ENCODE results near the gene UBD. TPM values are rescaled to one million over a fixed set of nuclear protein-coding genes. Genes with fewer than 3 reads are reported as not detected.

Gene UBD
- polyA plus RNA-seq, 2 of the 4 experiments (the other 2 are of a cell fraction), result 0.19 to 0.41 TPM

- FAIRE-seq (no peak), ATAC-seq (no peak), DNase-seq (ENCODE audit: low read depth in 1 of 2, low spot score in 1 of 2) (no peak)
- no peak overlapping the region for H3K4me2 ChIP-seq
- H3K9me3 ChIP-seq, result no peaks in the 10 kb centered on the region
- H3K4me1 ChIP-seq, result no peaks in the 10 kb centered on the region
- TF ChIP-seq HDAC2 (IDR thresholded peaks at IDR 0.05) (no peak), MYC (IDR thresholded peaks at IDR 0.05; ENCODE audit: borderline replicate concordance, low read length) (no peak), JUN (IDR thresholded peaks at IDR 0.05) (no peak), CEBPB (IDR thresholded peaks at IDR 0.05) (no peak), NR3C1 (IDR thresholded peaks at IDR 0.05) (no peak), TP53 (CRISPR knock-in tag; IDR thresholded peaks at IDR 0.05) (no peak), CHD4 (IDR thresholded peaks at IDR 0.05; ENCODE audit: borderline replicate concordance) (no peak), CHD2 (IDR thresholded peaks at IDR 0.05; ENCODE audit: low read length, partially characterized antibody) (no peak), MAZ (IDR thresholded peaks at IDR 0.05; ENCODE audit: borderline replicate concordance, low read depth, low read length) (no peak), PHF8 (IDR thresholded peaks at IDR 0.05; ENCODE audit: borderline replicate concordance, low read depth) (no peak), EHF (CRISPR knock-in tag; IDR thresholded peaks at IDR 0.05) (no peak), CBX8 (IDR thresholded peaks at IDR 0.05) (no peak), FOXS1 (CRISPR knock-in tag; IDR thresholded peaks at IDR 0.05) (no peak), RAD21 (conservative IDR thresholded peaks at IDR 0.05 in 1 of 2, IDR thresholded peaks at IDR 0.05 in 1 of 2) (no peak), NFE2L2 (conservative IDR thresholded peaks at IDR 0.05; ENCODE audit: low read length) (no peak), CBX2 (IDR thresholded peaks at IDR 0.05; ENCODE audit: borderline replicate concordance, low read depth) (no peak), SMC3 (IDR thresholded peaks at IDR 0.05) (no peak)
- TF ChIP-seq, protein P1, sequence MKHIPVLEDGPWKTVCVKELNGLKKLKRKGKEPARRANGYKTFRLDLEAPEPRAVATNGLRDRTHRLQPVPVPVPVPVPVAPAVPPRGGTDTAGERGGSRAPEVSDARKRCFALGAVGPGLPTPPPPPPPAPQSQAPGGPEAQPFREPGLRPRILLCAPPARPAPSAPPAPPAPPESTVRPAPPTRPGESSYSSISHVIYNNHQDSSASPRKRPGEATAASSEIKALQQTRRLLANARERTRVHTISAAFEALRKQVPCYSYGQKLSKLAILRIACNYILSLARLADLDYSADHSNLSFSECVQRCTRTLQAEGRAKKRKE (CRISPR knock-in tag; IDR thresholded peaks at IDR 0.05; ENCODE audit: low read depth), result no peak
- ChIA-PET CTCF (interaction anchor here (1.4 kb wide), 1 partner anchor 61 kb away, joined by 4 read pairs; no protein-coding TSS in a partner anchor), POLR2A (no interaction called here)
- no peak overlapping the region for H3K27ac ChIP-seq
- H3K4me3 ChIP-seq, result no peak overlapping the region
- 37% methylated on average over 5 of the region's 5 CpGs for WGBS (ENCODE audit: missing lambda C conversion rate)
Measured at GRCh38 chr6:29528300-29528931, 31.1 kb downstream of the UBD start.

- no peak for ATAC-seq
- CTCF ChIA-PET, result interaction anchor here (1.4 kb wide), 1 partner anchor 62 kb away, joined by 4 read pairs; no protein-coding TSS in a partner anchor
- Histone ChIP-seq H3K9me3 (no peaks in the 10 kb centered on the region), H3K4me2 (no peak overlapping the region), H3K4me1 (no peaks in the 10 kb centered on the region), H3K27ac (no peak overlapping the region), H3K4me3 (no peak overlapping the region)
- no peak for DNase-seq (ENCODE audit: low read depth in 1 of 2, low spot score in 1 of 2)
- FAIRE-seq, result no peak
- POLR2A ChIA-PET, result interaction anchor here (0.5 kb wide), 1 partner anchor 41 kb away, joined by 4 read pairs; no protein-coding TSS in a partner anchor
- TF ChIP-seq EHMT2 (IDR thresholded peaks at IDR 0.05; ENCODE audit: low read depth), result no peak
- TF ChIP-seq BHLHE40 (IDR thresholded peaks at IDR 0.05; ENCODE audit: low read depth, low read length), result no peak
- TF ChIP-seq JUN (IDR thresholded peaks at IDR 0.05), result no peak
- TF ChIP-seq CHD2 (IDR thresholded peaks at IDR 0.05; ENCODE audit: low read length, partially characterized antibody), result no peak
- no peak for TF ChIP-seq MAZ (IDR thresholded peaks at IDR 0.05; ENCODE audit: borderline replicate concordance, low read depth, low read length)
- no peak for TF ChIP-seq CBX8 (IDR thresholded peaks at IDR 0.05)
- TF ChIP-seq, protein P2, sequence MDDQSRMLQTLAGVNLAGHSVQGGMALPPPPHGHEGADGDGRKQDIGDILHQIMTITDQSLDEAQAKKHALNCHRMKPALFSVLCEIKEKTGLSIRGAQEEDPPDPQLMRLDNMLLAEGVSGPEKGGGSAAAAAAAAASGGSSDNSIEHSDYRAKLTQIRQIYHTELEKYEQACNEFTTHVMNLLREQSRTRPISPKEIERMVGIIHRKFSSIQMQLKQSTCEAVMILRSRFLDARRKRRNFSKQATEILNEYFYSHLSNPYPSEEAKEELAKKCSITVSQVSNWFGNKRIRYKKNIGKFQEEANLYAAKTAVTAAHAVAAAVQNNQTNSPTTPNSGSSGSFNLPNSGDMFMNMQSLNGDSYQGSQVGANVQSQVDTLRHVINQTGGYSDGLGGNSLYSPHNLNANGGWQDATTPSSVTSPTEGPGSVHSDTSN (IDR thresholded peaks at IDR 0.05), result no peak
- no peak for TF ChIP-seq HDAC2 (IDR thresholded peaks at IDR 0.05)
- TF ChIP-seq FOXS1 (CRISPR knock-in tag; IDR thresholded peaks at IDR 0.05), result no peak
- no peak for TF ChIP-seq NPAS2 (CRISPR knock-in tag; IDR thresholded peaks at IDR 0.05; ENCODE audit: borderline replicate concordance)
- no CpG with 5 or more reads among the region's 2 CpGs for WGBS (ENCODE audit: missing lambda C conversion rate)
Measured at GRCh38 chr6:29527564-29527963, 32.0 kb downstream of the UBD start.

GRCh38 chr6:29527126-29527525 is 32.4 kb downstream of the UBD start:
- Histone ChIP-seq H3K9me3 (no peaks in the 10 kb centered on the region), H3K4me1 (no peaks in the 10 kb centered on the region), H3K4me3 (no peak overlapping the region), H3K27ac (no peak overlapping the region), H3K4me2 (no peak overlapping the region)
- FAIRE-seq (no peak), DNase-seq (ENCODE audit: low read depth in 1 of 2, low spot score in 1 of 2) (no peak), ATAC-seq (no peak)
- 95% methylated on average over 1 of the region's 1 CpG for WGBS (ENCODE audit: missing lambda C conversion rate)
- ChIA-PET POLR2A (interaction anchor here (0.5 kb wide), 1 partner anchor 41 kb away, joined by 4 read pairs; no protein-coding TSS in a partner anchor), CTCF (interaction anchor here (1.4 kb wide), 1 partner anchor 62 kb away, joined by 4 read pairs; no protein-coding TSS in a partner anchor)
- TF ChIP-seq ESRRA (IDR thresholded peaks at IDR 0.05; ENCODE audit: borderline replicate concordance, low read length) (no peak), GATA3 (IDR thresholded peaks at IDR 0.05; ENCODE audit: borderline replicate concordance) (no peak), JUNB (IDR thresholded peaks at IDR 0.05) (no peak), HDAC2 (IDR thresholded peaks at IDR 0.05) (no peak), KDM5A (IDR thresholded peaks at IDR 0.05) (no peak), RFX5 (IDR thresholded peaks at IDR 0.05) (no peak), POLR2AphosphoS2 (conservative IDR thresholded peaks at IDR 0.05; ENCODE audit: low read length) (no peak), EHF (CRISPR knock-in tag; IDR thresholded peaks at IDR 0.05) (no peak), CHD2 (IDR thresholded peaks at IDR 0.05; ENCODE audit: low read length, partially characterized antibody) (no peak), RCOR1 (IDR thresholded peaks at IDR 0.05; ENCODE audit: low read depth, low read length) (no peak), EHMT2 (IDR thresholded peaks at IDR 0.05; ENCODE audit: low read depth) (no peak), ZFP36 (IDR thresholded peaks at IDR 0.05; ENCODE audit: borderline replicate concordance, partially characterized antibody) (no peak)
- TF ChIP-seq, protein P3, sequence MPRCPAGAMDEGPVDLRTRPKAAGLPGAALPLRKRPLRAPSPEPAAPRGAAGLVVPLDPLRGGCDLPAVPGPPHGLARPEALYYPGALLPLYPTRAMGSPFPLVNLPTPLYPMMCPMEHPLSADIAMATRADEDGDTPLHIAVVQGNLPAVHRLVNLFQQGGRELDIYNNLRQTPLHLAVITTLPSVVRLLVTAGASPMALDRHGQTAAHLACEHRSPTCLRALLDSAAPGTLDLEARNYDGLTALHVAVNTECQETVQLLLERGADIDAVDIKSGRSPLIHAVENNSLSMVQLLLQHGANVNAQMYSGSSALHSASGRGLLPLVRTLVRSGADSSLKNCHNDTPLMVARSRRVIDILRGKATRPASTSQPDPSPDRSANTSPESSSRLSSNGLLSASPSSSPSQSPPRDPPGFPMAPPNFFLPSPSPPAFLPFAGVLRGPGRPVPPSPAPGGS (IDR thresholded peaks at IDR 0.05), result no peak
- TF ChIP-seq, protein P1 (CRISPR knock-in tag; IDR thresholded peaks at IDR 0.05; ENCODE audit: low read depth), result no peak

Measured in A549 (cell line).